Activated CD4-positive, CD25-positive, alpha-beta regulatory T cell treated with anti-CD3 and anti-CD28 coated beads, Interleukin-2, amount 50 U/mL, for 24 hours (primary cell): ENCODE measurements around the gene STK32B.
"Not testable (repeated sequence)": the region's sequence is repeated elsewhere in the genome, so short reads cannot be mapped to it uniquely, and the experiment has no call there.

ENCODE experiments used
- ATAC-seq, 2 donors: fragments of 150-1000 bp; cut with Tn5 transposase; one replicate each; pipeline ENCODE4 v1.10.0; 2021; ENCODE audit warnings: mild to moderate bottlenecking in 1 of 2, moderate library complexity in 1 of 2

The STK32B gene

GRCh38 chr4:5030927-5031326 is 20.4 kb upstream of the STK32B start:
- ATAC-seq: no peak

GRCh38 chr4:5032813-5033212 is 18.5 kb upstream of the STK32B start:
- ATAC-seq: no peak

DNA sequence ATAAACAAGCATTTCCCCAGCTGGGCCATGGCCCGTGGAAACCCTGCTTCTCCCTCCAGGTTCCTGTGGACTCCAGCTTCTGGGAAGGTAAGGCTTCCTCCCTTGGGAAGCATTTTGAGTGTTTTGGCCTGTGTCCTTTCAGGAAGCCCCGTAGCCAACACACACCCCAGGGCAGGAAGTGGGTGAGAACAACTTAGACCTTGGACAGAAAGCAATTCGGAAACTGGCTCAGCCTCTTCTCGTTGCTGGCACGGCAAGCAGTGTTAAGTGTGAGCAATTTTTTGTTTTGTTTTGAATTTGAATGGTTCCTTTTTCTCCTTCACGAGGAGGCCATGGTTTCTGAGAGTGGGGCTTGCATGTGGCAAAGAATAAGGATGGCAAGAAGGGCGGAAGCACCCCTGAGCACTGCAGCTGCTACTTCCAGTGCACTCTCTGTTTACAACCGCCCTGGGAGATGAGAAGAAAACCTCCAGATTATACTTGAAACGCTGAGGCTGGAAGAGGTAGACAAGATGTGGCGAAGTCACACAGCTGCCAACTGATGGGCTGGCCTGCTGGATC is 17.9 kb upstream of the STK32B start:
- no peak for ATAC-seq

DNA sequence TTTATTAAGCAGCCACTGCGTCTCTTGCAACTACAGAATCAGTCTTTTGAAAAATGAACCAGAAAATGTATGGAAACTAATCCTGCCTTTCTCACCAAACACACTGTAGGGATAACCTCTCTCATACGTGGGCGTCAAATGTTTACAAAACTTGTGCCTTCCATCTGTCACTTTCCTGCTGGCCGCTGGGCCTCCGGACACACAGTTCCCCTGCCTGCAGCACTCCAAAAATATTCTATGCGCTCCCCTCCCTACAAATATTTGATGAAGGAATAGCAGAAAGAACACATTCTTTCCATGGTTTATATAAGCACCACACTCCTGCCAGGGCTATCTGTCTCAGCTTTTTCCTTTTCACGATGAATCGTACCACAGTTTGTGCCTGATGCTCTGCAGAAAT is 17.1 kb upstream of the STK32B start:
- ATAC-seq: no peak

DNA sequence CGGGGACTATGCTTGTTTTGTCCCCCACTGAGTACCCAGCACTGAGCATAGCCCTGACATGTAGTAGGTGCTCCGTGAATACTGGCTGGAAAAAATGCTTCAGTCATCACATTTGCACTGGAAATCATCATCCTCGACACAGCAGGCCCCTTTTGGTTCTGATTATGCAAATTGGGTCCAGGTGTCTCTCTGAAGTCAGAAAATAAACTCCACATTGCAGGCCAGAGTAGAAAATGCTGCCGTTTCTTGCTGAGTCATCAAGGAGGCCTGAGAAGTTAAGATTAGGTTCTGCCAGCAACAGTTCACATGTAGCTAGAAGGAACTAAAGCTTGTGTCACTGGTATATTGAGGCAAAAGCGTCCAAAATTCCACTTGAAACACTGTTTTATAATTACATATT is 15.0 kb upstream of the STK32B start:
- no peak for ATAC-seq

DNA sequence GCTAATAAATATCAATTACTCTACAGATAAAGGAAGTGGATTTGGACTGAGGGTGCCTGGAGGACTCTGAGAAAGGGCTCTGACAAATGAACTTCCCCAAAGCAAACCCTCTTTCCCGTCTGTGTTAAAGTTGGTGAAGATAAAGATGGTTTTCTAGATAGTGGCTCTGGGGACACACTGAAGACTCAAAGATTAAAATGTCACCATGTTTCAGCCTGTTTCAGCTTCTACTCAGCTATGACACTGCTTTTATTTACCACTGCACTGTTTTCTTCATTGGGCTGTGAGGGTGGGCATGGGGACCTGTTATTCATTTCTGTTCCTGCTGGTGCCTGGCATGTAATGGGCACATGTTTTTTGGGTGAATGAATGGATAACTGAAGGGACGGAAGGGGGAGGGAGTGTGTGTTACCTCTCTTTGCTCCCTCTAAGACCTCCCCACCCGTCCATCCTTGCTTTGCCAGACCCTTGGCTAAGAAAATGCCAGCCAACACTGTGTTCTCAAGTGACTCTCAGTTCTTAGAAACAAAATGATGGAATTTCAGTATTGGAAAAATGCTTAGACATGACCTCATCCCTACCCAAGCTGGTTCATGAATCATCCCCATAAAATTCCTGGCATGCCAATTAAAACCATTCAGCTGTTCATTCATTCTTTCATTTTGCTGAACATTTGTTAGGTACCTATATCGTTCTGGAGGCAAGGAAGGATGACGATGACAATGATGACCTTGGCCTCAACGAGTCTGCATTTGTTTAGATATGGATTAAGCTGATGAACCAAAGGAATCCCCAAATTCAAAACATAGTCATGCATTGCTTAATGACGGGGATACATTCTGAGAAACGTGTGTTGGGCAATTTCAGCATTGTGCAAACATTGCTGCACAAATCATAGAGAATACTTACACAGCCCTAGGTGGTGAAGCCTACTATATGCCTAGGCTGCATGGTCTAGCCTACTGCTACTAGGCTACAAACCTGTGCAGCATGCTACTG is 13.4 kb upstream of the STK32B start:
- ATAC-seq: no peak

DNA sequence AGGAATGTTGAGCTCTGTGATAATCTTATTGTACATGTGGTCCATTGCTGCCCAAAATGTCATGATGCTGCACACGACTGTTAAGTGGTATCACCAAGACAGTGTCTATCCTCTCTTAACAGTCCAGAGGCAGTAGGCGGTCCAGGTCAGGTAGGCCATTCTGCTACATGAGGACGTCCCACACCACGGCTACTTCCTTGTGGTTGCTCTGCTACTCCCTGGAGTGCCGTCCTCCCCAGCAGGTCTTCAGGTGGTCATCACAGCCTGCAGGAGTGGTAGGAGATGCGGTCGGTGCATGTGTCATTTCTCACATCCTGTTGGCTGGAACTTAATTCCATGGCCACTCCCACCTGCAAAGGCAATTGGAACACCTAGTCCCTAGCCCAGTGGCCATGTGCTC is 11.5 kb upstream of the STK32B start:
- no peak for ATAC-seq

GRCh38 chr4:5040856-5041620 is 10.2 kb upstream of the STK32B start:
- ATAC-seq: no peak

GRCh38 chr4:5041699-5042098 is 9.6 kb upstream of the STK32B start:
- no peak for ATAC-seq

- no peak for ATAC-seq
Observed at GRCh38 chr4:5043579-5043978, 7.7 kb upstream of the STK32B start.

- no peak for ATAC-seq
Observed at GRCh38 chr4:5044341-5044740, 6.9 kb upstream of the STK32B start.

DNA sequence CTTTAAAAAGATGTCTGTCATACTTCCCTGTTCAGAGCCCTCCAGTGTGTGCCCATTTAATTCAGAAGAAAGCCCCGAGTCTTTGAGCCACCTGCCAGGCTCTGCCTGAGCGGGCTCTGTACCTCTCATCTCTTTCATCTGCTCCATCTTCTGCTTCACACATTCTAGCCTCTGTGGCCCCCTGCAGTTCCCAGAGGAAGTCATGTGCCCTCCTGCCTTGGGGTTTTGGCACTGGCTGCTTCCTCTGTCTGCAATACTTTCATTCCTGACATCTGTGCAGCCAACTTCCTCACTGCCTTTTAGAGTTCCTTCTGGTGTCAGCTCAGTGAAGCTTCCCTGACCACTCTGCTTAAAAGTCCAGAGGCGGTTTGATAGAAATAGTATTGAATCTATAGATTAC is 6.2 kb upstream of the STK32B start:
- no peak for ATAC-seq

DNA sequence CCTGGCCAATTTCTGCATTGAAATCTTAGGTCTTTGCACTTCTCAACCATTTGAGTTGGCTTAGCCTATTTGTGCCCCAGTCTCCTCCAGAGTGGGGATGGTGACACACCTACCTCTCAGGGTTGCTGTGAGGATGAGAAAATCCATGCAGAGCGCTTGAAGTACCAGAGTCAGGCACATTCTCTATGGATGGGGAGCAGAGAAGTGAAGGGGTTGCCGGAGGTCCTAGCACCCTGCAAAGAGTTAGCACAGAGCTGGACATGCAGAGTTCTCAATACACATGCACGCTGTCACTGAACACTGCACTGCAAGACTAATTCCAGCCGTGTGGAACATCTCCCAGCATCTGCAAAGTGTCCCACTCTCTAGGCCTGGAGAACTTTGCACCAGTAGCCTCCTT is 2.6 kb upstream of the STK32B start:
- no peak for ATAC-seq

DNA sequence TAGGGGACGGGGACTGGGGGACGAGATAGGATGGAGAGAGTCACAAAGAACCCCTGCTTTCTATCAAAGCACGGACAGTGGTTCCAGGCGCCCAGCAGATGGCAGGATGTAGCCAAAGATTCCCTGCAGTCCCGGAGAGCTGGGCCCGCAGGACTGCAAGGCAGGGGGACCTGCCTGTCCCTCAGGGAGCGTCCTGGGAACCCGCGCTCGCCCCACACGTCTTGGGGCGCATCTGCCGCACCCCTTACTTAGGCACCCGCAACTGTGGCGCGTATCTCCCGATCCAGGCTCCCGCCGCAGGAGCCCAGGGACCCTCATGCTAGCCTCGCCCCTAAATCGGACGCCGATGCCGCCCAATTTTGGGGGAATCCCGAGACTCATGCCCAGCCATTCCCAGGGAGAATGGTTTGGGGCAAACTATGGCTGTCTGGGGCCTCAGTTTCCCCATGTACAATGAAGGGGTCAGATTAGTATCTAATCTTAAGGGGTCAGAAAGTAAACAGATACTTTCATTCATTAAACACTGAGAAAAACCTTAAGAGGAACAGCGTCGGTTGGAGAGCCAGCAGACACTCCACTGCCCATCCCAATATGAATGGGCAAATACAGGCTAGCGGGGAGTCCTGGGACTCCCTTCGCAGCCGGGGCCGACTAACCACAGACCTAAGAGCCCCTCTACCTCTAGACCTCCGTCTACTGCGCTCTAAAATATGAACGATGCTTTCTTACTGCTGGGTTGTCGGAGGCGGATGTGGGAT is 581 bp upstream of the STK32B start:
- ATAC-seq: no peak

DNA sequence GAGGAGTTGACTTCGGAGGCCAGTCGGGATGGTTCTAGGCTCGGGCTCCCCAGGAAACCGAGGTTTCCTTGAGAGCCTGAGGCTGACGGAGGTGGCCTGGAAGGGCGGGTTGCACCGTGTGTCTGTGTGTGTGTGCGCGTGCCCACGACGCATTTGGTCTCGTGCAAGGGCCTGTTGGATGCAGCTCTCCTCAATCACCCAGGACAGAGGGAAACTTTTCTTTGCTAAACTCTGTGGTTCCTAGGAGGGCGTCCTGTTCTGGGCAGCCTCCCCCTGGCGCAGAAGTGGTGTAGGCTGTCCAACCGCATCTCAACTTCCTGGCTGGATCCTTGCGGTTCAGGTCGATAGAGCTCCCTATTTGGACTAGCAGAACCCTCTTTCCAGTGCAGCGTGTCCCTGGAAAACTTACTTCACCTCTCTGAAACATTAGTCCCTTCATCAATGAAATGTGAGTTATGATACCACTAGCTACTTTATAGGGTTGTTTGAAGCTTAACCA is 973 bp downstream of the STK32B start:
- ATAC-seq: no peak

GRCh38 chr4:5052726-5053425 is 1.6 kb downstream of the STK32B start:
- ATAC-seq: no peak

- ATAC-seq: no peak
Observed at GRCh38 chr4:5054532-5054931, 3.3 kb downstream of the STK32B start.

GRCh38 chr4:5055411-5055810 is 4.1 kb downstream of the STK32B start:
- no peak for ATAC-seq

DNA sequence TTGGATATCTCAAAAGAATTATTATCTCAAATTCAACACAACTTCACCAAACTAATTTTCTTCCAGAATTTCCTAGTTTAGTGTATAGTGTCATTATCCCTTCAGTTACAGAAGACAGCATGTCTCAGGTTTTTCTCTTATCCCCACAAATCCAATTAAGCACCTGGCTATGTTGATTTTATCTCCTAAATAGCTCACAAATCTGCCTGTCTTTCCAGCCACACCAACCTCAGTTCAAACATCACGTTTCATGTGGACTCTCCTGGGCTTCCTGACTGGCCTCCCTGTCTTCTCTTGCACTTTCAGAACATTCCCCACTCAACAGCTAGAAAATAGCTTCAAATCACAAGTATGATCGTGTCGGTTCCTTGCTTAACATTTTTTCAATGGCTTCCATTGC is 14.8 kb downstream of the STK32B start:
- no peak for ATAC-seq

DNA sequence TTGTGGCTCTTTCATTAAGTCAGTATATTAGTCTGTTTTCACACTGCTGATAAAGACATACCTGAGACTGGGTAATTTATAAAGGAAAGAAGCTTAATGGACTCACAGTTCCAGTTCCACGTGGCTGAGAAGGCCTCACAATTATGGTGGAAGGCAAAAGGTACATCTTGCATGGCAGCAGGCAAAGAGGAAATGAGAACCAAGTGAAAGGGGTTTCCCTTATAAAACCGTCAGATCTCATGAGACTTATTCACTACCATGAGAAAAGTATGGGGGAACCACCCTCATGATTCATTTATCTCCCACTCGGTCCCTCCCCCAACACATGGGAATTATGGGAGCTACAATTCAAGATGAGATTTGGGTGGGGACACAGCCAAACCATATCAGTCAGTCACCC is 15.7 kb downstream of the STK32B start:
- ATAC-seq: not testable (repeated sequence)

DNA sequence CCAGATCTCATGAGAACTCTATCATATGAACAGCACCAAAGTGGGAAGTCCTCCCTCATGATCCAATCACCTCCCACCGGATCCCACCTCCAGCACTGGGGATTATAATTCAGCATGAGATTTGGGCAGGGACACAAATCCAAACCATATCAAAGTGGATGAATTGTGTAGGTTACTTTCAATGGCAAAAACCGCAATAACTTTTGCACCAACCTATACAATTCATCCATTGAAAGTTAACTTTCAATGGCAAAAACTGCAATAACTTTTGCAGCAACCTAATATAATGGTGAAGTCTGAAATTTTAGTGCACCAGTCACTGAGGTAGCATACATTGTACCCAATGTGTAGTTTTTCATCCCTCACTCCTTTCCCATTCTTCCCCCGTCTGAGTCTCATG is 16.6 kb downstream of the STK32B start:
- ATAC-seq: no peak

DNA sequence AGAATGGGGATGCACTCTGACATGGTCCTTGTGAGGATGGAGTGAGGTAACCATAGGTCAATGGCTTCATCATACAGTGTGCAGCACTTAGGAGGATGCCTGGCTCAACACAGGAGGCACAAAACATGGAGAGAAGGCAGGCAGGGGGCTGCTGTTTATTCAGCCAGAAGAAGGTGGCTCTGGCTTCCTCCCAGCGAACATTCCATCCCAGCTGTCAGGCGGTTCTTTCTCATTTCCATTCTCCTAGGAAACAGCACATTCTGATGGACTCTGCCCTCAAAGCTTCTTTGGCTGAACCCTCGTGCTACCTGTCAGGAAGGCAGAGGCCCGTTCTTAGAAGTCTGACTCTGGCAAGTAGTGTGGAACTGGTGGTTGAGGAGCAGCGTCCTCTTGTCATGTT is 18.6 kb downstream of the STK32B start:
- no peak for ATAC-seq
